ENCODE measurements around the gene CST6. TPM values are rescaled to one million over a fixed set of nuclear protein-coding genes. Genes with fewer than 3 reads are reported as not detected.
A peak's percentile ranks its signal among the peaks of the same experiment; 100 is the strongest.

The CST6 gene
- total RNA-seq, 2 donors from 2014 or later = 2.1 to 4.2 TPM

DNA sequence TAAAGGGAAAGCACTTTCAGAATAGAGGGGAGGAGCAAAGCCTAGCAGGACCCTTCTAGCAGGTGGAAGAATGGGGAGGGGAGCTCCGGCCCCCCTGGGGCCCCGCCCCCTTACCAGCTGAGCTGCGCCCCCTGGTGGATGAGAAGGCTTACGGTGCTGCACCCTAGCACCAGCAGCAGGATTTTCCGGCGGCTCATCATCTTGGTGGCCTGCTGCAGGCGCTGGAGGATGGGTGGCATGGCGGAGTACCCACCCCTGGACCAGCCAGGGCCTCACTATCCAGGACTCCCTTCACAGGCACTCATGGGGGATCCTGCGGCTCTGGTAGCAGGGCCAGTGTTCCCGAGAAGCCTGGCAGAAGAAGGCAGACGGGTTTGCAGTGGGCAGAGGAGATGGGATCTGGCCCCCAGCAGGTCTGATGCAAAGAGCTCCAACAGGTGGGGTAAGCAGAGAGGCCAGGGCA is 33.4 kb downstream of the CST6 start:
- H3K4me3 Mint-ChIP-seq = no peak overlapping the region
- Histone ChIP-seq H3K36me3 (ENCODE audit: control insufficient read depth, insufficient read depth, low read length) (no peaks in the 10 kb centered on the region), H3K9me3 (ENCODE audit: control insufficient read depth, low read length) (no peaks in the 10 kb centered on the region), H3K27me3 (ENCODE audit: control insufficient read depth, insufficient read depth, low read length, poor library complexity, severe bottlenecking) (no peaks in the 10 kb centered on the region), H3K4me3 (ENCODE audit: low read length) (no peak overlapping the region), H3K9ac (ENCODE audit: extremely low read depth, low read length, poor library complexity, severe bottlenecking) (no peak overlapping the region), H3K27ac (ENCODE audit: low read depth, low read length) (no peak overlapping the region), H3K4me1 (ENCODE audit: control insufficient read depth, insufficient read depth, low read length) (peaks cover 4% of the 10 kb centered on the region)
- H3K4me1 Mint-ChIP-seq = peaks cover 15% of the 10 kb centered on the region
- peaks cover 17% of the 10 kb centered on the region for H3K36me3 Mint-ChIP-seq (ENCODE audit: low read depth)
- DNase-seq = peak; percentile 96
- peaks cover 4% of the 10 kb centered on the region for H3K27me3 Mint-ChIP-seq (ENCODE audit: insufficient read depth)
- WGBS, 2 experiments (ENCODE audit: insufficient coverage in 1 of 2, insufficient read length in 1 of 2) = 32 to 35% methylated on average over 3 to 11 of the region's 11 CpGs
- TF ChIP-seq, protein P1, sequence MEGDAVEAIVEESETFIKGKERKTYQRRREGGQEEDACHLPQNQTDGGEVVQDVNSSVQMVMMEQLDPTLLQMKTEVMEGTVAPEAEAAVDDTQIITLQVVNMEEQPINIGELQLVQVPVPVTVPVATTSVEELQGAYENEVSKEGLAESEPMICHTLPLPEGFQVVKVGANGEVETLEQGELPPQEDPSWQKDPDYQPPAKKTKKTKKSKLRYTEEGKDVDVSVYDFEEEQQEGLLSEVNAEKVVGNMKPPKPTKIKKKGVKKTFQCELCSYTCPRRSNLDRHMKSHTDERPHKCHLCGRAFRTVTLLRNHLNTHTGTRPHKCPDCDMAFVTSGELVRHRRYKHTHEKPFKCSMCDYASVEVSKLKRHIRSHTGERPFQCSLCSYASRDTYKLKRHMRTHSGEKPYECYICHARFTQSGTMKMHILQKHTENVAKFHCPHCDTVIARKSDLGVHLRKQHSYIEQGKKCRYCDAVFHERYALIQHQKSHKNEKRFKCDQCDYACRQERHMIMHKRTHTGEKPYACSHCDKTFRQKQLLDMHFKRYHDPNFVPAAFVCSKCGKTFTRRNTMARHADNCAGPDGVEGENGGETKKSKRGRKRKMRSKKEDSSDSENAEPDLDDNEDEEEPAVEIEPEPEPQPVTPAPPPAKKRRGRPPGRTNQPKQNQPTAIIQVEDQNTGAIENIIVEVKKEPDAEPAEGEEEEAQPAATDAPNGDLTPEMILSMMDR (conservative IDR thresholded peaks at IDR 0.05) = peak; percentile 99
- no peaks in the 10 kb centered on the region for H3K9me3 Mint-ChIP-seq
- H3K27ac Mint-ChIP-seq = no peak overlapping the region

DNA sequence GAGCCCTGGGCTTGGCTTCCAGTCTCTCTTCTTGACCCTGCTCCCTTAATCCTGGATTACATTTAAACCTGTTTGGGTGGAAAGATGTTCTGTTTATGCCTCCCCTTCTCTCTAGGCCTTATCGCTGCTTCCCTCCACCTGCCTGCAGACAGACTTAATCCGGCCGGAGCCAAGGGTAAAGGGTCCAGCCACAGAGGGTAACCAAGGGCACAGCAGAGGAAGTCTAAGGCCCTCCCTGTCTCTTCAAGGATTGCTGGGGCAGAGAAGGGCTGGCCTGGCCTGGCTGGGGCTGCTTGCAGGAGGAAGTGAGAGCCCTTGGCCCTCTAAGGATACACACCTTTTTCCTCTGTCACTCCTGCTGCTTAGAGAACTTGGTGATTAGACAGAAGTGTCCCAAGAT is 35.1 kb downstream of the CST6 start:
- no peaks in the 10 kb centered on the region for H3K9me3 Mint-ChIP-seq

GRCh38 chr11:66047541-66048365 is 35.9 kb downstream of the CST6 start:
- no peaks in the 10 kb centered on the region for H3K36me3 ChIP-seq (ENCODE audit: control insufficient read depth, insufficient read depth, low read length)
- no peaks in the 10 kb centered on the region for H3K27me3 ChIP-seq (ENCODE audit: control insufficient read depth, insufficient read depth, low read length, poor library complexity, severe bottlenecking)
- DNase-seq = no peak
- Mint-ChIP-seq H3K4me3 (peak overlapping the region; percentile 63), H3K27me3 (ENCODE audit: insufficient read depth) (peaks cover 4% of the 10 kb centered on the region), H3K9me3 (no peaks in the 10 kb centered on the region), H3K4me1 (peaks cover 27% of the 10 kb centered on the region), H3K36me3 (ENCODE audit: low read depth) (peaks cover 15% of the 10 kb centered on the region), H3K27ac (no peak overlapping the region)
- WGBS, 2 experiments (ENCODE audit: insufficient coverage in 1 of 2, insufficient read length in 1 of 2) = 84 to 91% methylated on average over 9 to 11 of the region's 11 CpGs
- peak overlapping the region; percentile 71 for H3K4me3 ChIP-seq (ENCODE audit: low read length)
- no peak overlapping the region for H3K27ac ChIP-seq (ENCODE audit: low read depth, low read length)
- TF ChIP-seq, protein P1 (conservative IDR thresholded peaks at IDR 0.05) = no peak
- no peak overlapping the region for H3K9ac ChIP-seq (ENCODE audit: extremely low read depth, low read length, poor library complexity, severe bottlenecking)
- H3K4me1 ChIP-seq (ENCODE audit: control insufficient read depth, insufficient read depth, low read length) = peaks cover 10% of the 10 kb centered on the region
- H3K9me3 ChIP-seq (ENCODE audit: control insufficient read depth, low read length) = no peaks in the 10 kb centered on the region

More for the DNA sequence above, 35.1 kb downstream of the CST6 start:
- no peak overlapping the region for H3K27ac ChIP-seq (ENCODE audit: low read depth, low read length)
- no peak overlapping the region for H3K4me3 ChIP-seq (ENCODE audit: low read length)
- 97% methylated on average over 3 of the region's 3 CpGs; no CpG with 5 or more reads in 1 of the 2 experiments for WGBS, 2 experiments (ENCODE audit: insufficient coverage in 1 of 2, insufficient read length in 1 of 2)
- Mint-ChIP-seq H3K36me3 (ENCODE audit: low read depth) (peaks cover 15% of the 10 kb centered on the region), H3K27ac (no peak overlapping the region), H3K27me3 (ENCODE audit: insufficient read depth) (peaks cover 4% of the 10 kb centered on the region), H3K4me3 (no peak overlapping the region), H3K4me1 (peaks cover 25% of the 10 kb centered on the region)
- TF ChIP-seq, protein P1 (conservative IDR thresholded peaks at IDR 0.05) = no peak
- H3K9me3 ChIP-seq (ENCODE audit: control insufficient read depth, low read length) = no peaks in the 10 kb centered on the region
- DNase-seq = no peak
- no peaks in the 10 kb centered on the region for H3K27me3 ChIP-seq (ENCODE audit: control insufficient read depth, insufficient read depth, low read length, poor library complexity, severe bottlenecking)
- no peaks in the 10 kb centered on the region for H3K36me3 ChIP-seq (ENCODE audit: control insufficient read depth, insufficient read depth, low read length)
- H3K4me1 ChIP-seq (ENCODE audit: control insufficient read depth, insufficient read depth, low read length) = peaks cover 10% of the 10 kb centered on the region
- no peak overlapping the region for H3K9ac ChIP-seq (ENCODE audit: extremely low read depth, low read length, poor library complexity, severe bottlenecking)

All from endodermal cell (in vitro differentiated cells).